ENCODE measurements around the gene IMPA2.

DNA sequence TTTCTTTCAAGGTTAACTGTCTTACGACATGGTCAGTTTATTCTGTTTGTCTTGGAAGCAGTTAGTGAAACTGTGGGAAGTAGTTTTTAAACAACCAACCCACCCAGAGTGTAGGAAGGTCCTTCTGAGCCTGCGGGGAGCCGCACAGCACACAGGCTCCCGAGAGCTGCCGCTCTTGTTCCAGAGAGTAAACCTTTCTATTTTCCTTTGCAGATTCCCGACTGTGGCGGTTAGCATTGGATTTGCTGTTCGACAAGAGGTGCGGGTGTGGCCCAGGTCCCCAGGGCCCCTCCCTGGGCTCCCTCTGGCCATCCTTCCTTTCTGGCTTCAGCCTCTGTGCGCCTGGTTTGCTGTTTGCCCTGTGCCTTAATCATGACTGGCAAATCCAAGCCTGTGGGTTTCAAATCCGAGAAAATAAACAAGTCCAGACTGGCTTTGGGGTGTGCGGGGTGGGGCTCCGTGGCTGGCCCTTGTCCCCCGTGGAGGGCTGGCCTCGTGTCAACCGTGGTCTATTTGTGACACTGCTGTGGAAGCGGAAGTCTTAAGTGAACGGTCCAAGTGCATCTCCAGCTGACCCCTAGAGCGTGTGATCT, 30.7 kb downstream of the IMPA2 start:
- TF ChIP-seq, protein P1, sequence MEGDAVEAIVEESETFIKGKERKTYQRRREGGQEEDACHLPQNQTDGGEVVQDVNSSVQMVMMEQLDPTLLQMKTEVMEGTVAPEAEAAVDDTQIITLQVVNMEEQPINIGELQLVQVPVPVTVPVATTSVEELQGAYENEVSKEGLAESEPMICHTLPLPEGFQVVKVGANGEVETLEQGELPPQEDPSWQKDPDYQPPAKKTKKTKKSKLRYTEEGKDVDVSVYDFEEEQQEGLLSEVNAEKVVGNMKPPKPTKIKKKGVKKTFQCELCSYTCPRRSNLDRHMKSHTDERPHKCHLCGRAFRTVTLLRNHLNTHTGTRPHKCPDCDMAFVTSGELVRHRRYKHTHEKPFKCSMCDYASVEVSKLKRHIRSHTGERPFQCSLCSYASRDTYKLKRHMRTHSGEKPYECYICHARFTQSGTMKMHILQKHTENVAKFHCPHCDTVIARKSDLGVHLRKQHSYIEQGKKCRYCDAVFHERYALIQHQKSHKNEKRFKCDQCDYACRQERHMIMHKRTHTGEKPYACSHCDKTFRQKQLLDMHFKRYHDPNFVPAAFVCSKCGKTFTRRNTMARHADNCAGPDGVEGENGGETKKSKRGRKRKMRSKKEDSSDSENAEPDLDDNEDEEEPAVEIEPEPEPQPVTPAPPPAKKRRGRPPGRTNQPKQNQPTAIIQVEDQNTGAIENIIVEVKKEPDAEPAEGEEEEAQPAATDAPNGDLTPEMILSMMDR (IDR thresholded peaks at IDR 0.05) = no peak
- no peak for TF ChIP-seq EZH2 (IDR thresholded peaks at IDR 0.05)

All from neural progenitor cell (in vitro differentiated cells).